Caco-2 (cell line): Measurements from ENCODE around the gene NUDT1. TPM values are rescaled to one million over a fixed set of nuclear protein-coding genes. Genes with fewer than 3 reads are reported as not detected.

Experiments
- BruUV-seq: library from RNA; stranded (reverse); fragments of 400-500 nt; replicated peaks from 2 replicates; lab custom pipeline; 2021; lab: Mats Ljungman, UMichigan
- CTCF ChIA-PET: fragments of 300-600 bp; sonication (Branson Sonifier 250); formaldehyde crosslinking; loops from one replicate; lab custom pipeline; 2022; ENCODE audit warnings: antibody characterized with exemption; lab: Charles Lee
- POLR2A ChIA-PET: fragments of 300-600 bp; sonication (Branson Sonifier 250); formaldehyde crosslinking; loops from one replicate; lab custom pipeline; 2022; ENCODE audit warnings: antibody characterized with exemption; lab: Charles Lee
- DNase-seq, 2 experiments: peaks; one replicate each; pipeline versions ENCODE4 v3.0.0 to v3.0.0-alpha.2; 2020 to 2022
- H3K27me3 ChIP-seq: replicated peaks from 2 replicates; pipeline ENCODE4 v1.6.0; 2011; ENCODE audit warnings: low read length; ENCODE audit not compliant: control insufficient read depth, insufficient read depth
- H3K36me3 ChIP-seq: 2 replicates; pipeline ENCODE4 v1.5.1; 2011; ENCODE audit warnings: low read length; ENCODE audit not compliant: control insufficient read depth, insufficient read depth
- H3K4me1 ChIP-seq: fragments of 250-450 bp; sonication (Bioruptor Pico); 2 replicates; pipeline ENCODE4 v1.5.1; 2020; ENCODE audit warnings: mild to moderate bottlenecking
- H3K4me3 ChIP-seq: 2 replicates; pipeline ENCODE4 v1.5.1; 2011; ENCODE audit warnings: low read depth, mild to moderate bottlenecking, control low read depth, low read length
- H3K9me3 ChIP-seq: fragments of 250-450 bp; sonication (Bioruptor Pico); 2 replicates; pipeline ENCODE4 v1.5.1; 2020; ENCODE audit warnings: mild to moderate bottlenecking, moderate library complexity
- H3K27ac Mint-ChIP-seq: one replicate; pipeline ENCODE4 v1.8.0; 2022; ENCODE audit warnings: mixed read lengths; ENCODE audit not compliant: unreplicated experiment
- H3K27me3 Mint-ChIP-seq: one replicate; pipeline ENCODE4 v1.8.0; 2022; ENCODE audit warnings: mixed read lengths; ENCODE audit not compliant: insufficient read depth, unreplicated experiment
- H3K36me3 Mint-ChIP-seq: one replicate; pipeline ENCODE4 v1.8.0; 2022; ENCODE audit warnings: mild to moderate bottlenecking, mixed read lengths; ENCODE audit not compliant: insufficient read depth, unreplicated experiment
- H3K4me1 Mint-ChIP-seq: one replicate; pipeline ENCODE4 v1.8.0; 2022; ENCODE audit warnings: low read depth, mixed read lengths; ENCODE audit not compliant: unreplicated experiment
- H3K4me3 Mint-ChIP-seq: one replicate; pipeline ENCODE4 v1.8.0; 2022; ENCODE audit warnings: mild to moderate bottlenecking, moderate library complexity, mixed read lengths; ENCODE audit not compliant: unreplicated experiment
- H3K9me3 Mint-ChIP-seq: one replicate; pipeline ENCODE4 v1.8.0; 2022; ENCODE audit warnings: mixed read lengths; ENCODE audit not compliant: unreplicated experiment
- intact Hi-C: fragments of 100-400 bp; cut with micrococcal nuclease; formaldehyde crosslinking; loops from one replicate; pipeline ENCODE4 v1.10.0; 2022; ENCODE audit not compliant: unreplicated experiment
- total RNA-seq: library from RNA; stranded (reverse); gene quantifications from 2 replicates; pipeline ENCODE4 v1.2.3, GENCODE V29; 2022
- TF ChIP-seq, protein P1 (sequence below), 2 experiments: fragments of 200-600 bp in 1 of 2; IDR thresholded peaks; 1 replicate in 1 of 2; 2 replicates in 1 of 2; pipeline versions ENCODE4 v1.5.1 to v1.8.0; 2011 to 2022; ENCODE audit warnings: antibody characterized with exemption in 1 of 2, control low read depth in 1 of 2, inconsistent platforms in 1 of 2, low read depth in 1 of 2, low read length in 1 of 2, mild to moderate bottlenecking in 1 of 2, moderate library complexity in 1 of 2; ENCODE audit not compliant: insufficient read depth in 1 of 2, severe bottlenecking in 1 of 2, unreplicated experiment in 1 of 2

Gene NUDT1
- total RNA-seq, 1 experiment from 2014 or later: 42.8 TPM

DNA sequence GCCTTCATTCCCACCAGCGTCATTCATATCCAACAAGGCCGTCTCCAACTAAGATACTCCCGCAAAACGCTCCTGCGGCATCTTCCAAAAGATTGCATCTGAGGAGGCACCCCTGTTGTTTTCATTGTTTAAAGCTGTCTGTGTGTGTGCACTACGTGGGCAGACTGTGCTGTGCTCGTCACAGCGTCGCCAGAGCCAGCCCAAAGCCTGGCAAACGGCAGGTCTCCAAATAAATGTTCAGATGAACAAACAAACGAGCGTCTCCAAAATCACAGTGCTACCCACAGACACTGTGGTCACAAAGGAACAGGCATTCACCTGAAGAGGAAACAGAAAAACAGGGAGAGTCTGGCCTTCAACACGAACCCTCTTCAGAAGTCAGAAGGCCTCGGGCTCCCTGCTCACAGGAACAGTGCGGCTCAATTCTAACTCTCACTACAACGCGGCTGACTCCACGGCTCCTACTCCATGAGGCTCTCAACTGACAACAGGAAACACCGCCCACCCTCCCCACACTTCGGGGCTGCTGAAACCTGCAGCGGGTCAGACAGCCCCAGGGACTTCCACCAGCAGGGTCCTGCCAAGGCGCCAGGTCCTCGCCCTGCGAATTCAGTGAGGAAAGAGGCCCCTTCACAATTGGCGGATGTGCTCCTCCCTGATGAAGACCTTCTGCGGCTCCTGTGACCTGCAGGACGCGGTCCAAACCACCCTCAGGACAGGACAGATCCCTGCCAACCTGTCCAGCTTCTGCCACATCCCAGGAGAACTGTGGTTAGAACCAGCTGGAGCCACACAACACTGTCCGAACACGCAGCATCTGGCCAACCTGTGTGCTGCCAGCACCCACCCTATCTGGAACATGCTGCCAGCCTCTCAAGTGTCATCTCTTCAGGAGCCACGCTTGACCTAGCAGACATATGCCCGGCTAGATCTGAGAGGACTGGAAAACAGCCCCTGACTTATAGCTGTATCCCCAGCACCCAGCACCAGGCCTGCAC is 45.3 kb upstream of the NUDT1 start:
- no peak overlapping the region for H3K27ac Mint-ChIP-seq
- H3K4me3 Mint-ChIP-seq: no peak overlapping the region
- POLR2A ChIA-PET: no interaction called here
- H3K4me1 Mint-ChIP-seq: no peaks in the 10 kb centered on the region
- TF ChIP-seq, protein P1, sequence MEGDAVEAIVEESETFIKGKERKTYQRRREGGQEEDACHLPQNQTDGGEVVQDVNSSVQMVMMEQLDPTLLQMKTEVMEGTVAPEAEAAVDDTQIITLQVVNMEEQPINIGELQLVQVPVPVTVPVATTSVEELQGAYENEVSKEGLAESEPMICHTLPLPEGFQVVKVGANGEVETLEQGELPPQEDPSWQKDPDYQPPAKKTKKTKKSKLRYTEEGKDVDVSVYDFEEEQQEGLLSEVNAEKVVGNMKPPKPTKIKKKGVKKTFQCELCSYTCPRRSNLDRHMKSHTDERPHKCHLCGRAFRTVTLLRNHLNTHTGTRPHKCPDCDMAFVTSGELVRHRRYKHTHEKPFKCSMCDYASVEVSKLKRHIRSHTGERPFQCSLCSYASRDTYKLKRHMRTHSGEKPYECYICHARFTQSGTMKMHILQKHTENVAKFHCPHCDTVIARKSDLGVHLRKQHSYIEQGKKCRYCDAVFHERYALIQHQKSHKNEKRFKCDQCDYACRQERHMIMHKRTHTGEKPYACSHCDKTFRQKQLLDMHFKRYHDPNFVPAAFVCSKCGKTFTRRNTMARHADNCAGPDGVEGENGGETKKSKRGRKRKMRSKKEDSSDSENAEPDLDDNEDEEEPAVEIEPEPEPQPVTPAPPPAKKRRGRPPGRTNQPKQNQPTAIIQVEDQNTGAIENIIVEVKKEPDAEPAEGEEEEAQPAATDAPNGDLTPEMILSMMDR (IDR thresholded peaks at IDR 0.05; ENCODE audit: insufficient read depth in 1 of 2, low read depth in 1 of 2, low read length in 1 of 2, severe bottlenecking in 1 of 2, unreplicated experiment in 1 of 2): no peak
- no peaks in the 10 kb centered on the region for H3K9me3 Mint-ChIP-seq
- H3K9me3 ChIP-seq: peaks cover 3% of the 10 kb centered on the region; the same call in 1 of the 2 replicates
- CTCF ChIA-PET: no interaction called here
- H3K4me3 ChIP-seq: no peak overlapping the region
- no peaks in the 10 kb centered on the region for H3K27me3 Mint-ChIP-seq
- H3K36me3 ChIP-seq: peaks cover 5% of the 10 kb centered on the region
- intact Hi-C loops: no loop called here
- BruUV-seq: no TSS peak
- DNase-seq: peak in 1 of 2 experiments; percentile 23
- H3K36me3 Mint-ChIP-seq: peaks cover 59% of the 10 kb centered on the region
- H3K4me1 ChIP-seq: no peaks in the 10 kb centered on the region
- no peaks in the 10 kb centered on the region for H3K27me3 ChIP-seq

DNA sequence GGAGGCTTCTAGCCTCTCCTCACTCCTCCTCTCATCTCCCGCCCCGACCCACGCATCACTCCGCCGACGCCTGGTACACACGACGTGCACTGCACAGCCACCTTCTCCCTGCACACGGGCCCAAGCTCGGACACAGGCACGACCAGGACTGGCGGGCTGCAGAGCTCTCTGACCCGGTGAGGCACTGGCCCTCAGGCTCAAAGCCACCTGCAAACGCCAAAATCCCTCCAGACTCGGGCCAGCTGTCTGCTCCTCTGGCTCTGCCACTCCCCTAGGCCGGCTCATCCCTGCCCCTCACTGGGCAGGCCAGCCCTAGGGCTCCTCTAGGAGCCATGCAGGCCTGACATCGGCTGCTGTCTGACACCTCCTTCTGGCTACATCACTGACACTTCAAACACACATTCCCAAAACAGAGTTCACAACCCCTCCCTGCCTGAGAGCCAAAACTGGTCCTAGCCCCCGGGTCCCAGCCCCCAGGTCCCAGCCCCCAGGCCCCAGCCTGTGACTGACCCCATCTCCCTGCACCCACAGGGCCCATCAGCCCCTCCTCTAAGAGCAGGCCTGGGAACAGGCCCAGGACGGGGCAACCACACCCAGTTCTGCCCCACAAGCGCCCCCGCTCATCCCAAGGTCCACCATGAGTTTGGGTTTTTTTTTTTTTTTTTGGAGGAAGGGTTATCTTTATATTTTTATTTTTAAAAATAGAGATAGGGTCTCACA is 44.4 kb upstream of the NUDT1 start:
- Mint-ChIP-seq H3K27me3 (no peaks in the 10 kb centered on the region), H3K4me1 (no peaks in the 10 kb centered on the region), H3K4me3 (no peak overlapping the region), H3K36me3 (peaks cover 54% of the 10 kb centered on the region), H3K27ac (no peak overlapping the region), H3K9me3 (no peaks in the 10 kb centered on the region)
- peak in 1 of 2 experiments; percentile 27 for DNase-seq
- Histone ChIP-seq H3K36me3 (peaks cover 5% of the 10 kb centered on the region), H3K9me3 (peaks cover 3% of the 10 kb centered on the region; the same call in 1 of the 2 replicates), H3K4me3 (no peak overlapping the region), H3K4me1 (no peaks in the 10 kb centered on the region), H3K27me3 (no peaks in the 10 kb centered on the region)
- TF ChIP-seq, protein P1 (IDR thresholded peaks at IDR 0.05; ENCODE audit: insufficient read depth in 1 of 2, low read depth in 1 of 2, low read length in 1 of 2, severe bottlenecking in 1 of 2, unreplicated experiment in 1 of 2): no peak
- intact Hi-C loops: no loop called here
- ChIA-PET POLR2A (no interaction called here), CTCF (interaction anchor here (0.7 kb wide), 1 partner anchor 966 kb away, joined by 4 read pairs; no protein-coding TSS in a partner anchor)
- no TSS peak for BruUV-seq

DNA sequence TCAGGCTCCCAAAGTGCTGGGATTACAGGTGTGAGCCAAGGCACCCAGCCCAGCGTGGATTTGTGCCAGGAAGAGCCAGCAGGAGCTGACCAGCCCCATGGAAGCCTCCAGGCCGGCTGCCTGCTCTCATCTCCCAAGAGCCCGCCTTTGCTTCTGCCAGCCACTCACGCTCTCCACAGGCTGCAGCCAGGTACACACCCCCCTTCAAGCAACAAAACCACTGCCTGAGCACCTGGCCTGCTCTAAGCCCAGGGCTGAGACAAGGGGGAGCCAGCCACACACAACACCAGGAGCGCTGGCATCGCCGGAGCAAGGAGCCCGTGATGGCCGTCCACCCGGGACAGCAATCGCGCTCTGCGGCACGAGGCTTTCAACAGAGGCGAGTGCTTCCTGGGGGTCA is 43.8 kb upstream of the NUDT1 start:
- ChIA-PET POLR2A (no interaction called here), CTCF (interaction anchor here (0.7 kb wide), 1 partner anchor 966 kb away, joined by 4 read pairs; no protein-coding TSS in a partner anchor)
- peaks cover 52% of the 10 kb centered on the region for H3K36me3 Mint-ChIP-seq
- DNase-seq: peak in 1 of 2 experiments; percentile 21
- no peak overlapping the region for H3K27ac Mint-ChIP-seq
- no peaks in the 10 kb centered on the region for H3K9me3 Mint-ChIP-seq
- TF ChIP-seq, protein P1 (IDR thresholded peaks at IDR 0.05; ENCODE audit: insufficient read depth in 1 of 2, low read depth in 1 of 2, low read length in 1 of 2, severe bottlenecking in 1 of 2, unreplicated experiment in 1 of 2): no peak
- intact Hi-C loops: no loop called here
- BruUV-seq: no TSS peak
- no peaks in the 10 kb centered on the region for H3K4me1 Mint-ChIP-seq
- no peak overlapping the region for H3K4me3 Mint-ChIP-seq
- peaks cover 5% of the 10 kb centered on the region for H3K36me3 ChIP-seq
- H3K27me3 Mint-ChIP-seq: no peaks in the 10 kb centered on the region
- H3K4me3 ChIP-seq: no peak overlapping the region
- no peaks in the 10 kb centered on the region for H3K4me1 ChIP-seq
- peaks cover 3% of the 10 kb centered on the region; the same call in 1 of the 2 replicates for H3K9me3 ChIP-seq
- no peaks in the 10 kb centered on the region for H3K27me3 ChIP-seq
